H9 (cell line): ENCODE results near the gene DUSP28. TPM values are rescaled to one million over a fixed set of nuclear protein-coding genes. Genes with fewer than 3 reads are reported as not detected.

Experiments used
- DNase-seq: peaks from one replicate; pipeline ENCODE4 v3.0.0-alpha.2; 2017
- H2AFZ ChIP-seq: one replicate; pipeline ENCODE4 v1.6.1; 2013; ENCODE audit warnings: mild to moderate bottlenecking, low read length, control low read depth, moderate library complexity
- H2AK5ac ChIP-seq: 2 replicates; pipeline ENCODE4 v1.6.1; 2013; ENCODE audit warnings: low read length, control low read depth, mixed read lengths; ENCODE audit not compliant: insufficient read length
- H2BK120ac ChIP-seq: one replicate; pipeline ENCODE4 v1.6.1; 2013; ENCODE audit warnings: low read depth, mild to moderate bottlenecking, low read length, control low read depth, inconsistent platforms; ENCODE audit not compliant: poor library complexity, severe bottlenecking
- H2BK12ac ChIP-seq: 2 replicates; pipeline ENCODE4 v1.6.1; 2013; ENCODE audit warnings: low read length, control low read depth, mixed read lengths, low read depth; ENCODE audit not compliant: insufficient read length
- H2BK15ac ChIP-seq: 2 replicates; pipeline ENCODE4 v1.6.1; 2013; ENCODE audit warnings: low read depth, low read length, control low read depth
- H2BK20ac ChIP-seq: one replicate; pipeline ENCODE4 v1.6.1; 2013; ENCODE audit warnings: low read depth, mild to moderate bottlenecking, low read length, control low read depth, inconsistent platforms; ENCODE audit not compliant: poor library complexity, severe bottlenecking
- H2BK5ac ChIP-seq: 2 replicates; pipeline ENCODE4 v1.6.1; 2013; ENCODE audit warnings: low read length, control low read depth, mixed read lengths; ENCODE audit not compliant: insufficient read length
- H3K14ac ChIP-seq: 2 replicates; pipeline ENCODE4 v1.6.1; 2013; ENCODE audit warnings: low read length, control low read depth; ENCODE audit not compliant: insufficient read depth
- H3K18ac ChIP-seq: 2 replicates; pipeline ENCODE4 v1.6.1; 2013; ENCODE audit warnings: low read depth, mild to moderate bottlenecking, mixed read lengths, low read length, control low read depth; ENCODE audit not compliant: insufficient read length
- H3K23ac ChIP-seq: 2 replicates; pipeline ENCODE4 v1.6.1; 2013; ENCODE audit warnings: low read length, control low read depth, mixed read lengths, low read depth; ENCODE audit not compliant: insufficient read length
- H3K23me2 ChIP-seq: 2 replicates; pipeline ENCODE4 v1.6.1; 2013; ENCODE audit warnings: low read depth, mild to moderate bottlenecking, mixed read lengths, low read length, control low read depth; ENCODE audit not compliant: insufficient read length, poor library complexity, severe bottlenecking
- H3K27ac ChIP-seq: 2 replicates; pipeline ENCODE4 v1.5.1; 2013; ENCODE audit warnings: low read length, control low read depth, mixed read lengths, low read depth; ENCODE audit not compliant: insufficient read length
- H3K27me3 ChIP-seq: 2 replicates; pipeline ENCODE4 v1.6.1; 2013; ENCODE audit warnings: low read length, control low read depth, inconsistent platforms; ENCODE audit not compliant: insufficient read depth
- H3K4ac ChIP-seq: 2 replicates; pipeline ENCODE4 v1.6.1; 2013; ENCODE audit warnings: low read depth, mild to moderate bottlenecking, control low read depth, inconsistent platforms, low read length, moderate library complexity
- H3K4me1 ChIP-seq: 2 replicates; pipeline ENCODE4 v1.6.1; 2013; ENCODE audit warnings: low read length, control low read depth, inconsistent platforms; ENCODE audit not compliant: insufficient read depth
- H3K4me2 ChIP-seq: 2 replicates; pipeline ENCODE4 v1.6.1; 2013; ENCODE audit warnings: low read length, control low read depth, mixed read lengths; ENCODE audit not compliant: insufficient read length, insufficient read depth
- H3K56ac ChIP-seq: 2 replicates; pipeline ENCODE4 v1.6.1; 2013; ENCODE audit warnings: low read depth, mild to moderate bottlenecking, mixed read lengths, low read length, control low read depth; ENCODE audit not compliant: insufficient read length
- H3K79me1 ChIP-seq: 2 replicates; pipeline ENCODE4 v1.6.1; 2013; ENCODE audit warnings: low read depth, mild to moderate bottlenecking, moderate library complexity, low read length, control low read depth, inconsistent platforms; ENCODE audit not compliant: insufficient read depth, poor library complexity, severe bottlenecking
- H3K79me2 ChIP-seq: 2 replicates; pipeline ENCODE4 v1.6.1; 2013; ENCODE audit warnings: low read length, control low read depth, inconsistent platforms; ENCODE audit not compliant: insufficient read depth
- H3K9ac ChIP-seq: 2 replicates; pipeline ENCODE4 v1.6.1; 2013; ENCODE audit warnings: low read length, control low read depth, mixed read lengths; ENCODE audit not compliant: insufficient read length; ENCODE audit errors: extremely low read depth
- H3K9me3 ChIP-seq: one replicate; pipeline ENCODE4 v1.6.1; 2013; ENCODE audit warnings: low read depth, low read length, inconsistent platforms; ENCODE audit not compliant: control insufficient read depth
- H3T11ph ChIP-seq: one replicate; pipeline ENCODE4 v1.6.1; 2013; ENCODE audit warnings: mild to moderate bottlenecking, low read length, control low read depth, inconsistent platforms
- H4K20me1 ChIP-seq: one replicate; pipeline ENCODE4 v1.6.1; 2013; ENCODE audit not compliant: control insufficient read depth, insufficient read length, insufficient read depth
- H4K5ac ChIP-seq: 2 replicates; pipeline ENCODE4 v1.6.1; 2013; ENCODE audit warnings: low read depth, mild to moderate bottlenecking, mixed read lengths, low read length, control low read depth; ENCODE audit not compliant: insufficient read length
- H4K8ac ChIP-seq: replicated peaks from 2 replicates; pipeline ENCODE4 v1.6.1; 2013; ENCODE audit warnings: low read length, control low read depth, mixed read lengths, low read depth; ENCODE audit not compliant: insufficient read length
- H4K91ac ChIP-seq: 2 replicates; pipeline ENCODE4 v1.6.1; 2013; ENCODE audit warnings: low read depth, mild to moderate bottlenecking, moderate library complexity, mixed read lengths, low read length, control low read depth; ENCODE audit not compliant: insufficient read length
- H3K27ac Mint-ChIP-seq, 3 experiments: 2 replicates in 2 of 3; 3 replicates in 1 of 3; pipeline ENCODE4 v1.8.0; 2020 to 2021; ENCODE audit warnings: mixed read lengths in 3 of 3, mild to moderate bottlenecking in 1 of 3, moderate library complexity in 1 of 3
- H3K27me3 Mint-ChIP-seq: 2 replicates; pipeline ENCODE4 v1.8.0; 2021; ENCODE audit warnings: low read depth, mild to moderate bottlenecking, moderate library complexity, mixed read lengths
- H3K36me3 Mint-ChIP-seq, 3 experiments: 2 replicates in 2 of 3; 3 replicates in 1 of 3; pipeline ENCODE4 v1.8.0; 2020 to 2021; ENCODE audit warnings: low read depth in 3 of 3, mixed read lengths in 3 of 3; ENCODE audit not compliant: insufficient read depth in 1 of 3
- H3K4me1 Mint-ChIP-seq, 2 experiments: 2 replicates each; pipeline ENCODE4 v1.8.0; 2020; ENCODE audit warnings: mixed read lengths in 2 of 2
- H3K4me3 Mint-ChIP-seq, 2 experiments: 2 replicates in 1 of 2; 3 replicates in 1 of 2; pipeline ENCODE4 v1.8.0; 2020 to 2021; ENCODE audit warnings: mild to moderate bottlenecking in 2 of 2, mixed read lengths in 2 of 2, moderate library complexity in 1 of 2
- H3K9me3 Mint-ChIP-seq, 2 experiments: 2 replicates in 1 of 2; 3 replicates in 1 of 2; pipeline ENCODE4 v1.8.0; 2020; ENCODE audit warnings: mild to moderate bottlenecking in 2 of 2, mixed read lengths in 2 of 2, moderate library complexity in 1 of 2
- WGBS: extraction: QIAGEN DNeasy Blood & Tissue Kit; methylation state at CpG from one replicate; pipeline ENCODE4 v1.1.7; 2013; ENCODE audit warnings: missing lambda C conversion rate, low lambda C conversion rate, mixed read lengths; ENCODE audit not compliant: insufficient read length; ENCODE audit errors: extremely low coverage; 5-methylcytosine and 5-hydroxymethylcytosine counted together
- total RNA-seq: library from RNA; stranded (reverse); gene quantifications from 2 replicates; pipeline ENCODE4 v1.2.1, GENCODE V29; 2021
- TF ChIP-seq, protein P1 (sequence below): fragments of 200-600 bp; sonication (generic); conservative IDR thresholded peaks from 3 replicates; pipeline ENCODE4 v1.8.0; 2021; ENCODE audit warnings: antibody characterized with exemption, mild to moderate bottlenecking

The DUSP28 gene
- total RNA-seq, 1 experiment from 2014 or later: 1.6 TPM

DNA sequence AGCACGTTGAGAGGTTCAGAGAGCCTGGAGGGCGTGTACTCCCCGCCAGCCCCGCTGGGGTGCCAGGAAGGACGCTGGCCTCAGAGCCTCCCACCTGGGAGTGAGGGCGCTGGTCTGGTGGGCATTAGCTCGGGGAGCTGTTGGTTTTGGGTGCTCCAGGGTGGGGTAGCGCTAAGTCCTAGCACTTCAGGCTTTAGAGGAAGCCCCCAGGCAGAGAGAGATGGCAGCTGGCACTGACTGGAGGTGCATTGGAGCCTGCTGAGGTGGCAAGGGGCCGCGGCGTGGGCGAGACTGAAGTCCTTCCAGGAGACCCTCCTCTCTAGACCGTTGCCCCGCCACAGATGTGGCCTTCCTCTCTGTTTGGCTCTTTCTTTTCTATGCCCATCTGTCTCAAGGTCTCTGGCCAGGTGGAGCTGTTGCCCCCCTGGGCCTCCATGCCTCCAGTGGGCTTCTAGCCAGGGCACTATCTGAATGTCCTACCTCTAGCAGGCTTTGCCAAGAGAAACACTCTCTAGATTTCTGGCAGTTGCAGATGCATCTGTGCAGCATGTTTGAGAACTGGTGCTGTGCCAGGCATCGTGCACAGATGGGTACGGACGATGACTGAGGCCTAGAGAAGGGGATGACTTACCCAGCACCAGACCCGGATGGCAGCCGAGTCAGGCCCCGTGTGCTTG lies 33.0 kb downstream of the DUSP28 start:
- Histone ChIP-seq H2BK15ac (no peak overlapping the region), H3K14ac (no peak overlapping the region), H3K79me1 (peaks cover 5% of the 10 kb centered on the region), H3K23me2 (no peaks in the 10 kb centered on the region), H2BK12ac (no peak overlapping the region), H3K4ac (no peak overlapping the region), H4K91ac (no peak overlapping the region), H3K4me2 (no peak overlapping the region), H3K27me3 (no peaks in the 10 kb centered on the region), H2BK120ac (no peak overlapping the region), H2AK5ac (no peak overlapping the region), H2AFZ (no peak overlapping the region), H3K23ac (no peak overlapping the region), H3T11ph (no peak overlapping the region), H3K56ac (no peak overlapping the region), H4K20me1 (no peaks in the 10 kb centered on the region), H3K27ac (no peak overlapping the region), H4K5ac (no peak overlapping the region), H3K79me2 (peaks cover 4% of the 10 kb centered on the region; the same call in 1 of the 2 replicates), H3K9ac (no peak overlapping the region), H3K18ac (no peak overlapping the region), H3K9me3 (no peaks in the 10 kb centered on the region), H4K8ac (no peak overlapping the region), H3K4me1 (no peaks in the 10 kb centered on the region), H2BK5ac (no peak overlapping the region), H2BK20ac (no peak overlapping the region)
- peaks cover 3 to 6% of the 10 kb centered on the region in 2 experiments for H3K4me1 Mint-ChIP-seq
- no peaks in the 10 kb centered on the region for H3K9me3 Mint-ChIP-seq
- no CpG with 5 or more reads among the region's 20 CpGs for WGBS
- peaks cover 10 to 30% (median 16%) of the 10 kb centered on the region in 3 experiments for H3K36me3 Mint-ChIP-seq
- DNase-seq: no peak
- no peaks in the 10 kb centered on the region for H3K27me3 Mint-ChIP-seq
- no peak overlapping the region for H3K27ac Mint-ChIP-seq
- TF ChIP-seq, protein P1, sequence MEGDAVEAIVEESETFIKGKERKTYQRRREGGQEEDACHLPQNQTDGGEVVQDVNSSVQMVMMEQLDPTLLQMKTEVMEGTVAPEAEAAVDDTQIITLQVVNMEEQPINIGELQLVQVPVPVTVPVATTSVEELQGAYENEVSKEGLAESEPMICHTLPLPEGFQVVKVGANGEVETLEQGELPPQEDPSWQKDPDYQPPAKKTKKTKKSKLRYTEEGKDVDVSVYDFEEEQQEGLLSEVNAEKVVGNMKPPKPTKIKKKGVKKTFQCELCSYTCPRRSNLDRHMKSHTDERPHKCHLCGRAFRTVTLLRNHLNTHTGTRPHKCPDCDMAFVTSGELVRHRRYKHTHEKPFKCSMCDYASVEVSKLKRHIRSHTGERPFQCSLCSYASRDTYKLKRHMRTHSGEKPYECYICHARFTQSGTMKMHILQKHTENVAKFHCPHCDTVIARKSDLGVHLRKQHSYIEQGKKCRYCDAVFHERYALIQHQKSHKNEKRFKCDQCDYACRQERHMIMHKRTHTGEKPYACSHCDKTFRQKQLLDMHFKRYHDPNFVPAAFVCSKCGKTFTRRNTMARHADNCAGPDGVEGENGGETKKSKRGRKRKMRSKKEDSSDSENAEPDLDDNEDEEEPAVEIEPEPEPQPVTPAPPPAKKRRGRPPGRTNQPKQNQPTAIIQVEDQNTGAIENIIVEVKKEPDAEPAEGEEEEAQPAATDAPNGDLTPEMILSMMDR: no peak
- no peak overlapping the region for H3K4me3 Mint-ChIP-seq
